Medulla oblongata (tissue), 1 donor: ENCODE measurements around the gene IPO9.

Experiments used
- DNase-seq: peaks from one replicate; pipeline ENCODE4 v3.0.0-alpha.2; 2015; ENCODE audit errors: extremely low spot score

IPO9 gene

DNA sequence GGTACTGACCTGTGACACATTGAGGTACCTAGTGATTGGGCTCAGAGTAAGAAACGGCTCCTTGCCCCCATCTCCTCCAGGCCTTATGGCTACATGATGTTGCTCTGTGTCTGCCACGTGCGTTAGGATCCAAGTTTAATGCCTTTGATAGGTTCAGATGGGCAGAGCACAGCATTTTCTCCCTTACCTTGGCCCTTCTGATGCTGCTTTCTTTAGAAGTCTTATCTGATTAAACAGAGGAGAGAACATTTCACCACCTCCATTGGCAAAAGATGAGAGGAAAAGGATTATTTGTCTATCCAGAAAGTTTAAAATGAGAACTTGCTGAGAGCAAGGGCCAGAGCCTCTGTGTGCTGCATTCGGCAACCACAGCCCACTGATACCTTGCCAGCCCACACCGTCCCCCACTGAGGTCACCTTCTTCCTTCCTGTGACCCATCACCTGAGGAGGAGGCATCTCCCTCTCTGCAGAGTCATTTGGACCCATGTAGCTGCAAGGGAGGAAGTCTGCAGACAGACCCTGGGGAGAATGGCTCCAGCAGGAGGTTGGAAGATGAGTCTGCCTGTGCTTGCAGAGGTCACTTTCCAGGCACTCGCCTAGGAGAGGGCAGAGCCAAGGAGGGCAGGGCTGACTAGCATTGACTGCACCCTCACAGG, 76.4 kb downstream of the IPO9 start:
- no peak for DNase-seq

DNA sequence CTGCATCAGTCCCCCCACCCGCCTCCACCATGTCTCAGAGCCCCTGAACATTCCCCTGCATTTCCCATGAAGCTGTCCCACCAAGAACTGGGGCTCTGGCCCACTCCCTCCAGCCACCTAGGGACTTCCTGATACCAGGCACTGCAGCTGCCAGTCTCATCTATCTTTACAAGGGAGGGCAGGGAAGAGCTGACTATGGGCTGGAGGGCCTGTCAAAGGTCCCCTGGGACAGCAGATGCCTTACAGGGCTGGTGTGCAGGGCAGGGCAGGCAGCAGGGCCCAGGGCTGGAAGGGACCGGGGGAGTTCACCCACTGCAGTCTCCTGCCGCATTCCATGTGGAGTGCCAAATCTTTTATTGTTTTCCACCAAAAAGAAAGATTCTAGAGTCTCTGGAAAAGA, 77.4 kb downstream of the IPO9 start:
- no peak for DNase-seq

DNA sequence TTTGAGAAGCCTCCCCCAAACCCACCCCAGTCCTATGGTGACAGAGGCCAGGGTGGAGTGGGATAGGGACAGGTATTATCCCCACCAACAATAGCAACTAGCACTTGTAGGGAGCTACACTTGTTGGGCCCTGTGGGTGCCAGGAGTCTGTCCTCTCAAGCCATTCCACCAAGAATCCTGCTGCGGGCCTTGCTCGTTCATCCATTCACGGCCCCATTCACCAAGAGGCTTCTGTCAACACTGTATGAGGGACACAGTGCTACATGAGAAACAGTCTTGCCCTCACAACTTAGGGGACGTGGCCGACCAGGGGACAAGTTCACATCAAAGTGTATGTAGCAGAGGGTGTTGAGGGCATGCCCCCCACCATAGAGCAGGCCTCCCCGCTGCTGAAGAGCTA, 78.7 kb downstream of the IPO9 start:
- DNase-seq: no peak

DNA sequence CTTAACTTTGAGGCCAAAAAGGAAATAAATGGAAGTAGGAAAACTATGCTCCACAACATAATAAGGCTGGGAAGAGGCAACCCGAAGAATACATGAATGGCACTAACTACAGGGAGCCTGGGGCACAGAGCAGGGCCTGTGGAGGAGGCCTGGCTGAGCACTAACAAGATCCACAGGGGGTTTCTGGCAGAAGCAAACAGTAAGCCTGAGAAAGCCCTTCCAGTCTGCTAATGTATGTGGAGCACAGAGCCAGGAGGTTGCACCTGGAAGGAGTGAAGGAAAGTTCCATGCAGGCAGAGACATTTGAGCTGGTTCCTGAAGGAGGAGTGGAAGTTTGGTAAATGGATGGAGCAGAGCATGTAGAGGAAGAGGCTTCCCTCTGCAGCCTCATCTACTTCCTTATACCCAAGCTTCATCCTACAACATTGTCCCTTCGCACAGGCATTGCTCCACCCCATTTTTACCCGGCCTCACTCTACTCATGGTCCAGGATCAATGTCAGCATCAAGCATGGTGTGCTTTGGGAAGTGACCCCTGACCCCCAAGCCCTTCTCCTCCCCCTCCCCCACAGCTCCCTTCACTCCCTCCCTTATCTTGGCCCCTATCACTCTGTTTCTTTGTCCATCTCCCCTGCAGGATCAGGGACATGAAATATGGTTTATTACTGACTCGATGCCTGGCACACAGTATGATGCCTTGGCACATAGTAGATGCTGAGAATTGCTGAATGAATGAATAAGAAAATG, 83.0 kb downstream of the IPO9 start:
- DNase-seq: no peak

DNA sequence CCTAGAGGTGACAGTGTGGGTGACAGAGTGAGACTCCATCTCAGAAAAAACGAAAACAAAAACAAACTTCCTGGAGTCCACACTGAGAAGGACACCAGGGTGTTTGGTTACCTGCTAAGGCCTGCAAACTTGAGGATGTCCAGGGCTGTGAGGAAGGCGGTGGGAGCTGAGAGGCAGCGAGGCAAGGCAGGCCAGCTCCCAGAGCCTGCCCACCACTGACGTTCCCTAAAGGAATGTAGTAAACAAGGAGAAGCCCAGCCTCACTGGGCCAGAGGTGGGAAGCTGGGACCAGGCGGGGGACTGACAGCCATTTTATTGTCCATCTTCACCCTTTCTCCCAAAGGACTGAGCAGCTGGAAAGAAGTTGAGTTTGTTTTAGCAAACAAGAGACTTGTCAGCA, 83.9 kb downstream of the IPO9 start:
- DNase-seq: no peak

DNA sequence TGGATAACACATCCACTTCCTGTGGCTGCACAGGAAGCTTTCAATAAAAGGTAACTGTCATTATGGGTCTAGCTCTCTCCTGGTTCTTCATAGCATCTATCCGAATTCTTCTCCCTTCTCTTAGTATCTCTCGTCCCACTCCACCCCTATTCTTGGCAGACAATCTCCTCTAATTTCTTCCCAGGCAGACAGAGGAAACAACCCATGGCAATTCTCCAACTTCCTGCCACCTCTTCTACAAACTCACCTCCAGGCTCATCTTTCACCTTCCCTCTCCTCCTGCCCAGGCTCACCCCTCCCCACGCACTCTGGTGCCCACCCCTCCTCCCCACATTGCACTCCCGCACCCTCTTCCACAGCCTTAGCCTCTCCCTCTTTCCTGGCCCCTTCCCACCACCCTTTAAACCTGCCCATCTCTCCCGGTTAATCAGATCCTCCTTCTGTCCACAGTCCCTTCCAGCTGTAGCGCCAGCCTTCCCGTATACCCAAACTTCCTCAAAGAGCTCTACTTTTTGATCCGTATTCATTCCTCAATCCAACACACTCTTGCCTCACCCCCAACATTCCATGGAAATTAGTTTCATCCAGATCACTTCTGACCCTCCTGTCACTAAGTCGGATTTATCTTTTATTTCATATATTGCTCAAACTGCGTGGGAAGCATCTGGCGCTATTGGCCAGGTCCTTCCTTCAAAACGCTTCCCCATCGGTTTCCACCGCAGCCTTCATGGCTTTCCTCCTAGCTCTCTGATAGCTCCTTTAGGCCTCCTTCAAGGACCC, 85.7 kb downstream of the IPO9 start:
- DNase-seq: no peak

DNA sequence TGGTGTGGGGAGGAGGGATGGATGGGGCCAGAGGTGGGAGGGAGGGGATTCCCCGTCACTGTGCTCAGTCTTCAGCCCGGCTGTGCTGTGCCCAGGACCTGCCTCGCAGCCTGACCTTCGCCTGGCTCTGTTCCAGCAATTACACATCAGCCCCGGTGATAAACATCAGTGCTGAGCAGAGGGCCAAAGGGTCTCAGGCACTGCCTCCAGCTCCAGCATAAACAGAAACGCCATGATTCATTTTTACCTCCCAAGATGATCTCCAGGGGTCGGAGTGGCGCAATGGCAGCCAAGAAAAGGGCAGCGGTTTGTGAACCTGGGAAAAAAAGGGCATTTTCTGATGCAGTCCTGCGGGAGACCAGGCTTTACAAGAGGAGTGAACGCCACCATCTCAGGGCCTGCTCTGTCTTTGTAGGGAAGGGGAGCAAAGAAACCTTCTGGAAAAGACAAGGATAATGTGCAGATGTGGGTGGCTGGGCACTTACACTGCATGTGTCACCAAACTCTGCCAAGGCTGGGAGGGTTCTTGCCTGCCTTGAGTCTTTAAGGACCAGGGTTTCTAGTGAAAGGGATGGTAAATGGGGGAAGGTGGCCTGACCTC, 87.8 kb downstream of the IPO9 start:
- DNase-seq: no peak

DNA sequence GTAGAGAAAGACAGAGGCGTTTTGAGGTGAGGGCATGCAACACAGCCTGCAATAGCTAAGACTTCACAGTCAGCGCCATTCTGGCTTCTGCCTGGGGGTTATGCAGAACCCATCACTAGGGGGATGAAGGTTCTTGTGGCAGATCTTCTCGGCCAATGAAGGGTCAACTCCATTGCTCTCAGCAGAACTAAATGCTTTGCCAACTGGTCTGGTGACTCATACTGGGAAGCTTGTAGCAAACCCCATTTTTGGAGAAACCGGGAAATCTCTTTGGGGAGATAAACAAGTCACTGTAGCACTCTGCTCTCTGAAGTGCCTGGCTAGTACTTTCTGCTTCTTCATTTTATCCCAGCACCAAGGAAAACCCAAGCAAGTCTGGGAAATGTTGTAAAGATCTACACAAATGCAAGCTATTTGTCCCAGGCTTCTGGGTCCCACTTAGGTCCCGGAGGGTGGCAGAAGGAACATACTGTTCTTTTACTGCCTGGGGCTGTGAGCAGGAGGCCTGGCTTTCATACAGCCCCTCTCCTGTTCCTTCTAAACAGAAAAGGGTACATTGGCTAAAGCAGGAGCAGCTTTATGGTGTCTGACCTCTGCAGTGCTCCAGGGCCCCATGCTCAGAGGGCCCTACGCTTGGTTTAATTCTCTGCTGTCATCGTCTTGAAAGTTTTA, 88.5 kb downstream of the IPO9 start:
- DNase-seq: no peak

DNA sequence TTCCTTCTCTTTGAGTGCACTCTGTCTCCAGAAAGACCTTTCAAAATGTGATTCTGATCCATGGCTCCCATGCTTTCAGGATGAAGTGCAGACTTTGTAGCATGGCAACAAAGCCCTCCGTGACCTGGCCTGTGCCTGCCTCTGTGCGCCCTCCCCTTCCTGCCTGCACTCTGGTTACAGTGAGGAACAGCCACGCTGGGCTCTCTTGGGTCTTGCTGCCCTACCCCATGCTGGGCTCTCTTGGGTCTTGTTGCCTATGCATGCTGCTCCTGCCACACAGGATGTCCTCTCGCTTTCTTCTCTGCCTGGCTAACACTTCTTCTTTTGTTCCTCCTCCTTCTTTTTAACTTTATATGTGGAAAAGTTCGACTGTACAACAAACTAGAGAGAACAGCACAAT, 89.4 kb downstream of the IPO9 start:
- DNase-seq: no peak

DNA sequence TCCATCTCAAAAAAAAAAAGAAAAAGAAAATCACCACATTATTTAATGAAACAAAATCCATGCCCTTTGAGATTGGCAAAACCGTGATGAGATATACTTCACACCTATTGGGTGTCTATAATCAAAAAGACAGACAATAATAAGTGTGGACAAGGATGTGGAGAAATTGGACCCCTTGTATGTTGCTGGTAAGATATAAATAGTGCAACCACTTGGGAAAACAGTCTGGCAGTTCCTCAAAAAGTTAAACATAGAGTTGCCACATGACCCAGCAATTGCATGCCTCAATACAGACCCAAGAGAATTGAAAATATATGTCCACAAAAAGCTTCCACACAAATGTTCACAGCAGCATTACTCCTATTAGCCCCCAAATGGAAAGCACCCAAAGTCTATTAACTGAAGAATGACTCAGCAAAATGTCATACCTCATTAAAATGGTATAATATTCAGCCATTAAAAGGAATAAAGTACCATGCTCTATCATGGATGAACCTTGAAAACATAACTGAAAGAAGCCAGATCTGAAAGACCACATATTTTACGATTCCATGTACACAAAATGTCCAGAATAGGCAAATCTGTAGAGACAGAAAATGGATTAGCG, 93.1 kb downstream of the IPO9 start:
- DNase-seq: no peak

DNA sequence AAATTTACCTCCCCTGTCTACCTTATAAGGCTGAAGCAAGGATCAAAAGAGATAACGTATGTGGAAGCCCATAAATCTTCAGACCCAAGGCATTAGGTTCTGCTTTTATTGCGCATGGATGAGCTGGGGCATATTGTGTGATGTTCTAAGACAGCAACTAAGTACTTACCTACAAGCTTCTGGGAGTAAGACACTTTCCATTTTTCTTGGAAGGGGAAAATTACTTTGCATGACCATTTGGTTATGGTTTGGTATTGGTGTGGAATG, 96.3 kb downstream of the IPO9 start:
- DNase-seq: no peak

DNA sequence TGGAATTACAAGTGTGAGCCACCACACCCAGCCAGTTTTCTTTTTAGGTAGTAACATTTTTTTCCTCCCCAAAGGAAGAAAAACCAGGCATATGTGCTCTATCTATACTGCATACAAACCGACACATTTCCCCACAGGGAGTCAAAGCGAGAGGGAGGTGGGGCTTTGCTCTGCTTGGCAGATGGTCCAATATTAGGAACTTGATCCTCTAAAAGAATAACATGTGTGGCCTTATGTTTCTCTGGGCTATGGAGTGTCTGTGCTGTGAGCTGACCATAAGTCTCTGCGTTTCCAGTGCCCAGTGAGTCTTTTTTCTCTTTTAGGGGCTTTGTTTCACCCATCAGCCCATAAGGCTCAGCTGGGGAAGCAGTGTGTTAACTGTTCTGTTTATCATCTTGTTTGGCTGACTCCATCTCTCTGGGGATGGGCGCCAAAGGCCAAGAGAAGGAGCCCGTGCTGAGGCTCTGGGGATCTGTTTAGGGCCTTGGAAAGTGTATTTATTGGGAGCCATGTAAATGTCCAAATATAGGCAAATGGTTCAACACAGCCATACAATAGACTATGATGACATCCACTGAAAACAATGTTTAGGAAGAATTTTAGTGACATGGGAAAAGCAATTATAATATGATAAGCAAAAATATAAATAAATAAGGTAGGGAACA, 97.2 kb downstream of the IPO9 start:
- no peak for DNase-seq

DNA sequence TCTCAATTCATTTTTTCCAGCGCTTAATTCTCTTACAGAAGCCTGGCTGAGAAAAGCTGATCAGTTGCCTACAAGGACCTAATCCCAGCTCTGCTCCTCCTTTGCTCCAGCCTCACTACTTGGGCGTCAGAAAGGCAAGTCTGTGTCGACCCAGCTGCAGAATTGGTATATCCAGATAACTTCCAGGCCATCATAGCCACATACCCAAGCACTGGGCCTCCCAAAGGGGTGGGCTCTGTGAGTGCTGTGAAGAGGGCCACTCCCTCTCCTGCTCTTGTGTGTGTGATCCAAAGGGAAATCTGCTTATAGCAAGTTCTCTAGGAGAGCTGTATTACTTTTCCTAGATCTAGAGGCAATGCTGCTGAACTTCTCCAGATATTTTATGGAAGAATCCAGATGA, 99.3 kb downstream of the IPO9 start:
- DNase-seq: no peak

DNA sequence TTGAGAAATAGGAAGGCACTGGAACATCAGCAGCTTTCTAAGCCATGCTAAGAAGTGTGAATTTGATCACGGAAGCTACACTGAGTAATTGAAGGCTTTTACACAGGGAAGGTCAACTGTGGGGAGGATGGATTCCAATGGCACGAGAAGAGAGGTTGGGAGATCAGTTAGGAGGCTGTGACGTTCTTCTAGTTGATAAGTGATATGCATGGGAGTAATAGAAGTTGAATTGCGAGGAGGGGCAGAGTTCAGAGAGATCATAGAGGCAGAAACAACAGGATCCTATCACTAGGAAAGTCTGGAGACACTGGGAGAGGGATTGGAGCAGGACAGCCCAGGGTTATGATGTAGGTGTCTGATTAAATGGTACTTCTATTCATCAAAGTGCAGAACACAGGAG, 101.2 kb downstream of the IPO9 start:
- DNase-seq: no peak

DNA sequence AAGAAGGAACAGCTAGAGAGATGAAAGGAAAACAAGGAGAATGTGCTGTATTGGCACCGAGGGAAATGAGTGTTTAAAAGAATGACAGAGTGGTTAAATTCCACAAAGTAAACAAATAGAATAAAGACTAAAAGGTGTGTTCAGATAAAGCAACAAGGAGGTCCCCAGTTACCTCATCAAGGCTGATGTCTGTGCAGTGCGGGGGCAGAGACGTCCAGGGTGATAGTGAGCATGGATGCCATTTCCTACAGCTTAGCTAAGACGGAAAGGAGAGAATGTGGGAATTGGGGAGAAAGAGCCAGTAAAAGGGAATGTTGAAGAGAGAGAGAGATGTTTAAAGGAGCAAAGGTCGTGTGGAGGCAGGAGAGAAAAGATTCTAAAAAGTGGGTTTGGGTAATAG, 101.8 kb downstream of the IPO9 start:
- no peak for DNase-seq
